Kidney capillary endothelial cell (primary cell): ENCODE data around the gene TBX2.
"Not testable (repeated sequence)": the region's sequence is repeated elsewhere in the genome, so short reads cannot be mapped to it uniquely, and the experiment has no call there.

Experiments used
- DNase-seq: peaks from one replicate; pipeline ENCODE4 v3.0.0-alpha.2; 2018; ENCODE audit warnings: low spot score

The TBX2 gene

DNA sequence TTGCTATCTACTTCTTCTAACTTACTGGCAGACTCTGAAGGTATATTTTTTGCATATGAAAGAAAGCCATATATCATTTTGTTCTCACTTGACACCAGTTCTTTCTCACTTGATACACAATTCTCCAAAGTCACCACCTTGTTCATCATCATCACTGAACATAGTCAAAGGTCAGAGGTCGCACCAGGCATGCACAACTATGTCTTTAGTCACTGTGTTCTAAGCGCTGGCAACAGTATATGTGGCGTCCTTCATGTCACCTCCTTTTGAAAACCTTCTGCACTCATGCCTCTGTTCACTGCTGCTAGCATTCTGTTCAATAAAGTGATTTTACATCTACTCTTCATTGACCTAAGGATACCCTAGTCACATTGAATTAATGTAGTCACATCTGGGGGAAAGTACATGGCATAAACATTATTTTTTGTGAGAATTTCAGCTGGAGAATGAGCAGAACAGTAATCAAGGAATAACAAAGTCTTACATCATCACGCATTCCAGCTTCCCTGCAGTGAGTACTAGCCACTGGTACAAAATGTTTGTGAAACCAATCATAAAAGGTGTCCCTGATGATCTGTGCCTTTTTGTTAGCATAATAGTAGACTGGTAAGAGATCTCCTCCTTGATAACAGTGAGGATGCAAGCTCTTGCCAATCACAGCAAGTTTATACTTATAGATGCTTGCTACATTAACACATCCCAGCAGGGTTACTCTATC lies 32.1 kb downstream of the TBX2 start:
- no peak for DNase-seq

DNA sequence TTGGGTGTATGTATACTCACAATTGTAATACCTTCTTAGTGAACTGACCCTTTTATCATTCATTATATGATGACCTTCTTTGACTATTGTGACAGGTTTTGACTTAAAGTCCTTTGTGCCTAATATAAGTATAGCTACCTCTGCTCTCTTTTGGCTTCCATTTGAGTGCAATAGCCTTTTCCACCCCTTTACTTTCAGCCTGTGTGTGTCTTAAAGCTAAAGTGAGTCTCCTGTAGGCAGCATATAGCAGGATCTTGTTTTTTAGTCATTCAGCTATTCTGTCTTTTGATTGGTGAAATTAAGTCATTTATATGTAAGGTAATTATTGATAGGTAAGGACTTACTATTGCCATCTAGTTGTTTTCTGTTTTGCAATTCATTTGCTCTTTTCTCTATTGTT lies 36.6 kb downstream of the TBX2 start:
- no peak for DNase-seq

DNA sequence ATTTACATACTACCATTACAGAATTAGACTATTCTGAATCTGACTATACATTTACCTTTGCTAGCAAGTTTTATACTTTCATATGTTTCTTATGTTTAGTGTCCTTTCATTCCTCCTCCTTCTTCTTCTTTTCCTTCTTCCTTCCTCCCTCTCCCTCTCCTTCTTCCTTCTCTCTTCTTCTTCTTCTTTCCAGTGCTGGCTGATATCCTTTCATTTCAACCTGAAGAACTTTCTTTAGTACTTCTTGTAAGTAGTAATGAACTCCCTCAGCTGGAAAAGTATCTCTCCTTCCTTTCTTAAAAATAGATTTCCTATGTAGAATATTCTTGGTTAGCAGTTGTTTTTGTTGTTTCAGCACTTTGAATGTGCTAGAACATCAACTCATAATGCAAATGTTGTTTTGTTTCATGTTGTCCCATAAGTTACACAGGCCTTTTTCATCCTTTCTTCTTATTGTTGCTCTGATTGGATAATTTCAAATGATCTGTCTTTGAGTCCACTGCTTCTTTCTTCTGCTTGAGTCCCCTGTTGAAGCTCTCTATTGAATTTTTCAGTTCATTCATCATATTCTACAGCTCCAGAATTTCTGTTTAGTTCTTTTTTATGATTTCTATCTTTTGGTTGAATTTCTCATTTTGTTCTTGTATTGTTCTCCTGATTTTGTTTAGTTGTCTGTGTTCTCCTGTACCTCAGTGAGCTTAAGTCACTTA lies 37.5 kb downstream of the TBX2 start:
- DNase-seq: no peak

DNA sequence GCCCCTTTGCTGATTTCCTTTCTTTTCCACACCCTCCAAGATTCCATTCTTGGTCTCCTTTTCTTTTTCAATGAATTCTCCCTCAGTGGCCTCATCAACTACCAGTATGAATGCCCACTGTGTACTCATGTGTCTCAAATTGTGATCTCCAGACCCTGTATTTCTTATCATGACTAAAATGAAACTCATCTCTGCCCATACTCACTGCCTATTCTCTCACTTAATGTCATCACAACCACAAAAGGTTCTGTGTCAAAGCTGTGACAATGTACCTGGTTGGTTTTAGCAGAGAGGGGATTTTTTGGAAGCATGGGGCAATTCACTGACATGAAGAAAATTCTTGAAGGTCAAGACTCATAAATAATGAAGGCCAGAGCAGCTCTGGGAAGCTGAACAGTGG lies 41.1 kb downstream of the TBX2 start:
- DNase-seq: no peak

DNA sequence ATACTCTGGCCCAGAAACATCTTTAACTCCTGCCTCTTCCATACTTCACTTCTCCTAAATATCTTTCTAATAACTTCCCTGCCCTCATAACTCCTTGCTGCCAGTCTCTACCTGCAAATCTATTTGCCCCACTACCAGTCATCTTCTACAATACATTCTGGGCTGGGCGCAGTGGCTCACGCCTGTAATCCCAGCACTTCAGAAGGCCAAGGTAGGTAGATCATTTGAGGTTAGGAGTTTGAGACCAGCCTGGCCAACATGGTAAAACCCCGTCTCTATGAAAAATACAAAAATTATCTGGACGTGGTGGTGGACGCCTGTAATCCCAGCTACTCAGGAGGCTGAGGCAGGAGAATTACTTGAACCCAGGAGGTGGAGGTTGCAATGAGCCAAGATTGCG lies 41.9 kb downstream of the TBX2 start:
- not testable (repeated sequence) for DNase-seq

DNA sequence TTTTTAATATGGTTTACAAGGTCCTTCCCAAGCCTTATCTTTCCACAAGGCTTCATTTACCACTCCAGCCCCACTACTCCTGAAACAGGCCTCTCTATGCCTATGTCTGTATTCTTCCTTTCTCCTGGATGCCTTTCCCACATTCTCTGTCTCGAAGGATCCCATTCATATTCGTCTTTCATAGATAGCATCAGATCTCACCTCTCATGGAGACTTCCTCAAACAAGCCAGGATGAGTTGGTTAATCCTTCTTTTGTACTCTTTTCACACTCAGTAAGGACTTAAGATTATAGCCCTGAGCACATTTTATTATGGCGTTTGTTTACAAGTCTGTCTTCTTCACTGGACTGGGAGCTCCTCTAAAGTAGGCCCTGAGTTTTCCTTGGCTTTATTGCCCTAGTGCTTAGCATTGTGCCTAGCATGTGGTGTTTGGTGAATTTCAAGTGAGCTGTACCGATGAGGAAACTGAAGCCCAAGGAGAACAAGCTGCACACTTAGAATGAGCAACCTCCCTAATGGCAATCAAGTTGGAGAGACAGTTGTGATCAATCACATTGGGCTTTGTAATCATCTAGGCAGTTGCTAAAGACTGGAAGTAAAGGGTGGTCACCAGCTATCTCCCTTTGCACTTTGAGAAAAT lies 42.6 kb downstream of the TBX2 start:
- DNase-seq: no peak

DNA sequence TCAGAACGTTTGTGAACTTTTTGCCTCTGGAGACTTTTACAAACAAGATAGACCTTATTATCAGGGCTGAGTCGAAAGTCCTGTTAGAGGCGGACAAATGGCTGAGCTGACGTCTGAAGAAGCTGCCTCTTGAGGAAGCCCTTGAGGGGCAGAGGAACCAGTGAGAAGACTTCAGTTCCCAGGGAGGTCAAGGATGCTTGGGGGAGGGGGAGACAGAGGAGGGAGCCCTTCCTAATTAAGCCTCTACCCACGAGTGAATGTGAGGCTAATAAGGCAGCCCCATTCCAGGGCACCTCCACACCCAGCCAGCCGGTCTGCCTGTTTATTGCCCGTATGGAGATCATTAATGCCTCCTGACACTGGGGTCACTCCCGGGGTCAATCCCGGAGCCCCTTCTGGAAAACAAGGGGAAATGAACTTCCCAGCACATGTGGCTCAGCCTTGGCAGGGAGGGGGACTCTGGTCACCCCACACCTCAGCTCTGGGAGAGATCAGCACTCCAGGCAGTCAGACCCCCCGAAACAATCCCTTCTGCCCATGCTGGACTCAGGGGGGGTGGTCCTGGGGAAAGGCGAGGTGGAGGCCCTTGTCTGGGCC lies 43.3 kb downstream of the TBX2 start:
- no peak for DNase-seq

DNA sequence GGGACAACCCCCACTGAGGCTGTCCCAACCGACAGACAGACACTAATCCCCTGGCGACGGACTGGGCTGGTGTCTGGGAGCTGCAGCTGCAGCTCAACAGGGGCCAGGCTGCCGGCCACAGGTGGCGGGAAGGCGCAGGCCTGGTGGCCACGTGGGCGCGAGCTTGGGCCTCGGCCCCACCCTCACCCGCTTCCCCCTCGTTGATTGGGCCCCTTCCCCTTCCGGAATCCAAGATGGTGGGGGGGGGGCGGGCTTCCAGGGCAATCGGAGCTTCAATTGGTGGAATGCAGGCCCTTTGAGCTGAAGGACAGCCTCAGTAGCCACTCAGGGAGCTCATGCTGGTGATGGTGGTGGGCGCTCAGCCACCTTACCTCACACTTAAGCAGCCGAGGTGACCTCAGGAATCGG lies 43.8 kb downstream of the TBX2 start:
- DNase-seq: no peak

DNA sequence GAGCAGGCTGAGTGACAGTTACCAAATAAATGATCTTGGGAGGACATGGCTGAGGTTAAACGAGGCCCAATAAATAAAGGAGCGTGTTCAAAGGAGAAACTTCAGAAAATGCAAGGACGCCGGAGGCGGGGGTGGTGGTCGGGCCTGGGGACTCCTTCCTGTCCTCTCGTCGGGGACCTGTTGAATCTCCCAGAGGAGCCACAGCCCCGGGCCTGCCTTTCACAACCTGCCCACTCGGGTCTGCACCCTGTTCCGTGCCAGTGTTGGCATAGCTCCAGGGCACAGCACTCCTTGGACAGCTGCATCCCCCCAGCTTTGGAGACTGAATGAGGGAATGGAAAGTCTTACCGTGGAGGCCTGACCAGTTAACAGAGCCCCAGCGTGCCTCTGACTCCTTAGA lies 44.4 kb downstream of the TBX2 start:
- no peak for DNase-seq

DNA sequence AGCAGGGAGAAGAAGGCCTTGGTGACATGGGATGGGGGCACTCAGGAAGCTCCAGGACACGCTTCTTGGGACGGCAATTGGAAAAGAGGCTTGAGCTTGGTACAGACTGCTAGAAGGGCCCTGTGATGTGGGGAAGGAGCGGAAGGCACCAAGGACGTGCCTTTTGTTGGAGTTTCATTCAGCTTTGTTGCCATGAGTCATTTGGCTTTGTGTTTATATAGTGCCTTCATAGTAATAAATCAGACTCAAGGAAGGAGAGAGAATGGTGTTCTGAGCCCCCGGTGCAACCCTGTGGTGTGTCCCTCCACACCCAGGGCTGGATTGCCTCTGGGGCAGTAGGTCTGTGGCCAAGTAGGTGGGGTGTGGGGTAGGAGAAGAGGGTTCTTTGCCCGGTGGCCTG lies 45.2 kb downstream of the TBX2 start:
- no peak for DNase-seq

DNA sequence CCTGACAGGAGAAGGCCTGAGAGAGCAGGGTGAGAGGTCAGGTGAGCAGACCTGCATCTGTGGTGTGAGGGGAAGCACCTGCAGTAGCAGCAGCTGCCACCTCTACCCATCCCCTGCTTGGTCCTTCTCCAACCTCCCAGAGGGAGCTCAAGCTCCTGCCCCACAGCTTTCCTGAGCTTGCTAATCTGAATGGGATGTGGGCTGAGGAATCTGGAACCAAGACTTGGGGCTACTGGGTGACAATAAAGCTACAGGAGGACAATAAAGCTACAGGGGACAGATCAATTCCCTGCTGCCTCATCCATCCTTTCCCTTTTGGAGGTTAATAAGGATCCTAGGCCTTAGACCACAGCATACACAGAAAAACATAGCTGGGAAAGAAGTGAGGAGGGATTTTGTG lies 47.7 kb downstream of the TBX2 start:
- DNase-seq: no peak

DNA sequence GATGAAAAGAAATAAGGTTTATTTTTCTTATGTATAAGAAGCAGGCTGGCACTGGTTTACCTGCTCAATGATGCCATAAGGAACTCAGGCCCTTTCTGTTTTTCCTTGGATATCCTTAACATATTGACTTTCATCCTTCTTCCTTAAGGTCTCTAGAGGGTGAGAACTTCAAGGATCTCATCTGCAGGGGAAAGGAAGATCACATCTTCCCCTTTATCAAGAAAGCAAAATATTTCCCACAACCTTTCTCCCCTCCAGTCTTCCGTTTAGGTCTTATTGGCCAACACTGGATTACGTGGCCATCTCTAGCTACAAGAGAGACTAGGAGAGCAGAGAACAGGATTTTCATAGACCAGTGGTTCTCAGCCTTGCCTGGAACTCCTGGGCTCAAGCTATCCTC lies 48.4 kb downstream of the TBX2 start:
- no peak for DNase-seq

DNA sequence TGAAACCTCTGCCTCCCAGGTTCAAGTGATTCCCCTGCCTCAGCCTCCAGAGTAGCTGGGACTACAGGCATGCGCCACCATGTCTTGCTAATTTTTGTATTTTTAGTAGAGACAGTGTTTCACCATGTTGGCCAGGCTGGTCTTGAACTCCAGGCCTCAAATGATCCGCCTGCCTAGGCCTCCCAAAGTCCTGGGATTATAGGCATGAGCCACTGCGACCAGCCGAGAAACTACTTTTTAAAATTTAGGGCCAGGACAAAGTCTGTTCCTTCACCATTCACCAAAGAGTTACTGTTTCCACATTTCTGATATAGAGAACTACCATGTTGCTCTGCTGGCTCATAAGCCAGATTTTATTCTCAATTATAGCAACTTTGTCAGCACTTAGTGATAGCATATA lies 49.5 kb downstream of the TBX2 start:
- DNase-seq: not testable (repeated sequence)

DNA sequence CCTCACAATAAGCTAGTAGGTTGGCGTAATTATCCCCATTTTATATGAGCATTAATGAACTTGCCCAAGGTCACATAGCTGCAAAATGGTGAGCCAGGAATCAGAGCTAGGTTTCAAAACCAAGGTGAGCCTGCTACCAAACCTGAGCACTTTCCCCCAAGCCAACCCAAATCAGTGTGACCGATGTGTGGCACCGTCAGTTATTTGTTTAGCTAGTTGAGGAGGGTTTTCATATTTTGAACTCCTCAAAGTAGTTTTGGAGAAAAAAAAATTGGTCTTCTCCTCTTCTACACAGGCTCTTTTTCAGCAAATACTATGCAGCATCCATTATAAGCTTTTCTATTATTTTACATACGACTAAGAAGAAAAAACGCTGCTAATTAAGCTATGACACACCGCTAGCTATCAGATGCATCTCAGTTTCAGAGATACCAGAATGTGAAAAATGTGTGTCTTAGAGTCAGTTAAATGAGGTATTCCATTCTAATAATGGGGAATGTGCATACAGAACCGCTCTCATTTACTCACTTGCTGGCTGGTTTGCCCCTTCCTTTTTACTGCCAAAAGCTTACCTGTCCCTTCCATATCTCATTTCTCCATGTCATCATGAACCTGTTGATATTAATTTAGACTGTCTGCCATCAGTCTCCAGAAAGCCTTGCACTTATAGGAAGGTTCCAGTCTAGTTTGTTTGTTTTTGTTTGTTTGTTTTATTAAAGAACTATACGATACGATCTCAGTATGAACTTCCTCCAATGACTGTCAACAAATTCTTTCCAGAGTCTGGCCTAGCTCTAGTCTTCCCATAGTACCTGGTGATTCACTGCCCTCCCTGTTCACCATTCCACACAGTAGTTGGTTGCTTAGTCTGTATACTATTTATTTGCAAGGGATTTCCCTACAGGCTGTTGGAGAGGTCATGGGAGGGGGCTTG lies 50.3 kb downstream of the TBX2 start:
- no peak for DNase-seq

DNA sequence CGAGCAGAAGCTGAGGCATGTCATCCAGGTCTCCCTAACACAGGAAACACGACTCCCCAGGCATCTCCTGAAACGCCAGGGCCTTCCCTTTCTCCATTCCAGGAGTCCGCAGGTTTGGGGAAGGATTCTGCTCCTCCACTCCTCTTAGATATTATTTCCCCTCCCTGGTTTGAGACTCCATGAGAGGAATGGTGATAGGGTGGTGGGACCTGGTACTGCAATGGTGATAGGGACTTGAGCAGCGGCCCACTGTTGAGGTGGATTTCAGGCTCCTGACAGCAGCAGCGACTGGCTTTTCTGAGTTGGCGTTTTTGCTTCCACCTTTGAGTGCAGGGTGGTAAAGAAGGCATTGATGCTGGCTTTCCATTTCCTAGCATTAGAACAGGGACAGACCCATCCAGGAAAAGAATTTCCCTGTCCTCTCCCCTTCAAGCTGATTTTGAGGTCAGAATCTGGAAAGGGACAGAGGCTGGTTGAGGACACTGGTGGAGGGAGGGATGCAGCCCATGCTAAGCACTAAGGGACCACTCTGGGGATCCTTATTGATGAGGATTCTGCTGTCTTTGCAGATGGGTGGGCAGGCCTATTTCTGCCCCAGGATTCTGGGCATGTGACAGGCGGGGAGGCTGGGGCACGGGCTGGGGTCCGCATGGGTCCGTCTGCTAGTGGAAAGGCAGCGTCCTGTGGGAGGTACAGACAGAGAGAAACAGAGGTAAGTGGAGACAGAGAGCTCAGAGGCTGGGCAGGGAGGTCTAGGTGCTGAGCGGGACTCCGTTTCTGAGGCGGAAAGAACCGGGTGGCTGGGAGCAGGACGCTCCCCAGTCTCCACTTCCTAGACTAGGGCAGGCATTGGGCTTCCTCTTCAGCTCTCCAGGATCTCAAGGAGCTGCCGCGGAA lies 51.2 kb downstream of the TBX2 start:
- no peak for DNase-seq

DNA sequence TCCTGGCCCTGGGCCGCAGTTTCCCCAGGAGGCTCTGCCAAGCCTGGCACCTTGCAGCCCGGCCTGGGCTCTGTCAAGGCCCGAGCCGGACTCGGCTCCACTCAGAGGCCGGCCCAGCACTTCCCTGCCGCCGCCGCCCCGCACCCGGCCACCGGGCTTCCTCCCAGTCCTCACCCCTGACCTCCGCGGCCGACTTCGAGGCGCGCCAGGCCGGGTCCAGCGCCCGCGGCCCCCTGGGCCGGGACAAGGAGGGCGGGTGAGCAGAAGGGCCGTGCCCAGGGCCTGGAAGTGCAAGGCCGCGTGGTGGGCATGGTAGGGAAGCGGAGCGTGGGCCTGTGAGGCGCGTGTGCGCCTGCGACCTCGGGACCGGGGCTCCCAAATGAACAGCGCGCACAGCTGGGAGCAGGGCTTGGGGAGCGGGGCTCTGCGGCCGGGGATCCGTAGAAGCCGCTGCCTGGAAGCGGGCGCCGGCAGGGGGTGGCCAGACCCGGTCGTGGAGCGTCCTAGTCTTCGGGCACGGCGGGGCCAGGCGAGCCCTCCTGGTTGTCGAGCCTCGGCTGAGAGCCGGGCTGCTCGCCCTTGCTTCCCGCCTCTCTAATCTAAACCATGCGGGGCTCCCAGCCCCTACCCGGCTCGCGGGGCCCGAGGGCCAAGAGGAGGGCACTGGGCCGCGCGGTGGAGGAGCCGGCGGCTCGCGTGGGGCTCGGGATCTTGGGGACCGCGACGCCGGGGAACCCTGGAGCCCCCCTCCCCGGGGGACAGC lies 52.1 kb downstream of the TBX2 start:
- DNase-seq: no peak

DNA sequence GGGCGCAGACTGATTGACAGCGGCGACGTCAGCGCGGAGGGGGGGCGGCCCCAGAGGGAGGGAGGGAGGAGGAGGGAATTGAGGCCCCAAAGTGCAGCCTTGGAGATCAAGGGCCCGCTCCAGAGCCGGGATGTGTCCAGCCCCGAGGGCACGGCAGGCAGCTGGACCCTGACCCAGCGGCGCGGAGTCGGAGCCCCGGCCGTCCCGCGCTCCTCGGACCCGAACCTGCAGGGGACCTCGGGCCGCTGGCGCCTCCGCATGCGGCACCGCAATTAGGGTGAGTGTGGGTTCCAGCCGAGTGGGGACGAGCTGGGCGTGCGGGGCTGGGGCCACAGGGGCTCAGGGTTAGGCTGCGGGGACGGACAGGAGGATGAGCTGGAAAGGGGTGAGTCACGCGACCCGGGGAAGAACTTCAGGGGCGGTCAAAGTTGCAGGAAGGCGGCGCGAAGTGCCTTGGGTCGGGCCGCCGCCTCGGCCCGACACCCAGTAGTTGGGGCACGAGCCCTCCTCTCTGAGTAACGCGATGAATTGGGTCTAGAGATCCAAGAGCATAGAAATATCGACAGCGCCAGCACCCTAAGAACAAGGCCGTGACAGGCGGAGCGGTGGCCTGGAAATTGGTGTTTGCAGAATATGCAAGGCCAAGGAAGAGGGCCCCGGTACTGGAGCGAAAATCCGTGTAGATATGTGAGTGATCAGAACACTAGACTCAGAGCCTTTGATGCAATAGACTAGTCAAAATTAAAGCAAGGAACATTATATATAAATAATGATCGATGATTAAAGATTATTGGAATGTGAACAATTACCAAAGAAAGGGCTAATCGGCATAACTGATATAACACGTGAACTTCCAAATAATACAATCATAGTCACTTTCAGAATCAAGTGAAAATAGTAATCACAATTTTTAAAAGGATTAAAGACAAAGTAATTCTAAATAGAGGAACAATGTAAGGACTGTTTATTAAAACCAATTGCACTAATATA lies 53.0 kb downstream of the TBX2 start, which contains the start of gene TBX4:
TSS of gene TBX4 (plus strand) at position 122 of the 990 bp plus-strand sequence. CDS start 4,069 bp downstream, outside the sequence.
- DNase-seq: no peak

DNA sequence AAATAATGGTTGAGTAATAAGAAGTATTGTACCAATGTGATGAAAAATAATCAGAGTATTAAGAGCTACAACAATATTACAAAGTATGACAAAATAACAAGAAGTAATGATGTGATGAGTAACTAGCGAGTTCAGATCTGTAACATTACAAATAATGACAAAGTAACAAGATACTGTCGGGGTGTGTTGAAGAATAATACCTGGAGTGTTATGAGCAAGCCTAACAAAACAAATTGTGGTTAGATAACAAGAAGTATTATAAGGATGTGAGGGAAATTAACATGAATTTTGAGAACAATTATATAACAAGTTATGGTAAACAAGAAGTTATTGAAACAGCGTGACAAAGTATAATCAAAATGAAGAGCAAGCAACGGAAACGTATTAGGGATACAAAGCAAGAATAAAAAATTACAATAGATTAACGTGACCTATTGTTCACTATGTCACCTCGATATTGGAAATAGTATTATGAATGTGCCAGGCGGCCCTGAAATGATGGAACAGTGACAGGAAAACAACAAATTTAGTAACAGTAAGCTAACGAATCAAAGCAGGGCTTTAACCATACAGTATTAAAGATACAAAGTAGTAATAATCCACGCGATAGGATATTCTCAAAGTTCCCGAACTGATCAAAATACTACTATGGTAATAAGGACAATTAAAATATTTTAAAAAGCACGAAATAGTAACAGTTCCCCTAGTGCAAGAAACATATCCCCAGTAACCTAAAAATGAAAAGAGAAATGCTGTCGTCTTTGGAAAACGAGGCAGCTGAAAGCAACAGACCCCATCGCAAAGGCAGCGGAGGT lies 54.1 kb downstream of the TBX2 start:
- no peak for DNase-seq
